ENCODE measurements around the gene SLC2A2. TPM values are rescaled to one million over a fixed set of nuclear protein-coding genes. Genes with fewer than 3 reads are reported as not detected.

SLC2A2 gene
- total RNA-seq: not detected

DNA sequence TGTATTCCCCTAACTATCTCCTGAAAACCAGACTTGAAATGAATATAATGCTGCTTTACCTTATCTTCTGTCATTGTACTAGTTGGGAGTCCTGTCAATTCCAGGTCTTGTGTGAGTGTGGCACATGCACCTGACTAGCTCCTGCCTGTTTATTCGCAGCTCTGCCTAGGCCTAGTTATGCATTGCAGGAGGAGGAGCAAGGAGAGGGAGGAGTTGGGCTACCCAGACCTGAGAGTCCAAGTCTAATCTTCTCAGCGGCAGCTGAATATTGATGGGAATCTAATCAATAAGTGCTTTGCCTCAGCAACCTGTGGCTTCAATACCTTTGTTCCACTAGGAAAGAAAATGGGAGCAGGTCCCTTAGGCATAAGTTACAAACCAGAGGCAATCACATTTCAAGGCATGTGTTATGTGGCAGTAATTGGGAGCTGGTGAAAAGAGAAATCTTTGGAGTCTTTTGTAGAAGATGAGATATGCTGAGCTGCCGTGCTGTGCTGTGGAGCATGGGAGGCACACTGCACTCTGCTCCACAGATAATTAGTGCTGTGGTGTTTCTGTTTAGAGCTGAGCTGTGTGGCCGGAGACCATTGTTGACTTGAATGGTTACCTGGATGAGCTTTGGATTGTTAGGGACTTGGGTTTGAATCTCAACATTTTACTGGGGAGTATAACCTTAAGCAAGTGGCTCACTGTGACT lies at the start of gene SLC2A2:
Gene SLC2A2, minus strand, starts transcription at position 124 of the 697 bp plus-strand sequence. Its CDS starts 50 bp downstream, at position 74.
- H3K27me3 Mint-ChIP-seq: peaks cover 36% of the 10 kb centered on the region
- no peak within 1 kb of the TSS for H3K27ac Mint-ChIP-seq
- no peak within 1 kb of the TSS for H3K4me3 Mint-ChIP-seq
- H3K4me1 Mint-ChIP-seq: no peaks in the 10 kb centered on the region
- H3K36me3 Mint-ChIP-seq (ENCODE audit: low read depth): no peaks in the 10 kb centered on the region
- DNase-seq: no peak
- POLR2A ChIA-PET: no interaction called here
- no peaks in the 10 kb centered on the region for H3K9me3 Mint-ChIP-seq
- CTCF ChIA-PET: interaction anchor here (1.3 kb wide), 1 partner anchor 166 kb away, joined by 3 read pairs; no protein-coding TSS in a partner anchor

DNA sequence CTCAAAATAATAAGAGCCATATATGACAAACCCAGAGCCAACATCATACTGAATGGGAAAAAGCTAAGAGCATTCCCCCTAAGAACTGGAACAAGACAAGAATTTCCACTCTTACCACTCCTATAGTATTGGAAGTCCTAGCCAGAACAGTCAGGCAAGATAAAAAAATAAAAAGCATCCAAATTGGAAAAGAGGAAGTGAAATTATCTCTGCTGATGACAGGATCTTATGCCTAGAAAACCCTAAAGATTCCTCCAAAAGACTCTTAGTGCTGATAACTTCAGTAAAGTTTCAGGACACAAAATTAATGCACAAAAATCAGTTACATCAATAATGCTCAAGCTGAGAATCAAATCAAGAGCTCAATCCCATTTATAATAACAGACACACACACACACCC lies 45.9 kb upstream of the SLC2A2 start:
- peaks cover 54% of the 10 kb centered on the region for H3K36me3 Mint-ChIP-seq (ENCODE audit: low read depth)
- CTCF ChIA-PET: no interaction called here

DNA sequence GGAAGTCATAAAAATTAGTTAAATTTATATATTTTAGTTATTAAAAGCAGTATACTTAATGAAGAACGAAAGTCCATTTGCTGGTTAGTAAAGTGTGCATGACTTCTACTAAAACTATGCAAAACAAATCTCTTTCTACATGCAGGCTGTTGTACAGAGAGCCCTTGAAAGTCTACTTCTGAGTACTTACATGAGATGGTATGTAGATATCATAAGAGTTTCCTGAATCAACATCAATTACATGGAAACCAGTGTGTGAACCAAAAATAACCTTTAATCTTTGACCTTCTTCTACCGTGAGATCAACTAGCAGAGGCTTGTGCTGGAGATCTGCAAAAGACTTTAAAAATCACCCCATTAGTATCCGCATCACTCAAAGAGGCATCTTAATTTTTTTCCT lies 42.1 kb upstream of the SLC2A2 start:
- no peak for DNase-seq
- Mint-ChIP-seq H3K9me3 (no peaks in the 10 kb centered on the region), H3K4me3 (no peak overlapping the region), H3K27me3 (no peaks in the 10 kb centered on the region), H3K36me3 (ENCODE audit: low read depth) (peaks cover 66% of the 10 kb centered on the region), H3K4me1 (peaks cover 2% of the 10 kb centered on the region), H3K27ac (no peak overlapping the region)
- ChIA-PET POLR2A (no interaction called here), CTCF (no interaction called here)

More for the DNA sequence above, 45.9 kb upstream of the SLC2A2 start:
- no peak overlapping the region for H3K27ac Mint-ChIP-seq
- H3K9me3 Mint-ChIP-seq: no peaks in the 10 kb centered on the region
- H3K4me3 Mint-ChIP-seq: no peak overlapping the region
- peaks cover 2% of the 10 kb centered on the region for H3K4me1 Mint-ChIP-seq
- DNase-seq: no peak
- H3K27me3 Mint-ChIP-seq: no peaks in the 10 kb centered on the region
- POLR2A ChIA-PET: no interaction called here

DNA sequence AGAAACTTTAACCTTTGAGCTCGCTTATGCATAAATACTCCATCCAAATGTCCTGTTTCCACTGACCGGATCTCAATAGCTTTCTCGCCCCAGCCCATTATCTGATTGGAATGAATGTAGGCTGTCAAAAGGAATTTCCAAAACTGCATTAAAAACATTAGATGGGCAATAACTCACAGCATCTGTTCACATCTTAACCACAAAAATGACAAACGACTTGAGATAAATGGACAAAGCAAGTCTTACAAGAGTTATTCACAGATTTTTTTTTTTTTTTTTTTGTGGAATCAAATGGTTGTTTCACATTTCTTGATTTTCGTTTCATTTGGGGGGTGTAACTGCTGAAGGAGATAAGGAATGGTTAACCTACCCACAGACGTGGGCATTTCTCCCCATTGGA lies 39.7 kb upstream of the SLC2A2 start:
- Mint-ChIP-seq H3K4me3 (no peak overlapping the region), H3K36me3 (ENCODE audit: low read depth) (peaks cover 64% of the 10 kb centered on the region), H3K27me3 (no peaks in the 10 kb centered on the region), H3K27ac (no peak overlapping the region), H3K9me3 (no peaks in the 10 kb centered on the region), H3K4me1 (peaks cover 2% of the 10 kb centered on the region)
- CTCF ChIA-PET: interaction anchor here (1.7 kb wide), 1 partner anchor 15 kb away, joined by 3 read pairs; no protein-coding TSS in a partner anchor
- POLR2A ChIA-PET: no interaction called here
- DNase-seq: no peak

DNA sequence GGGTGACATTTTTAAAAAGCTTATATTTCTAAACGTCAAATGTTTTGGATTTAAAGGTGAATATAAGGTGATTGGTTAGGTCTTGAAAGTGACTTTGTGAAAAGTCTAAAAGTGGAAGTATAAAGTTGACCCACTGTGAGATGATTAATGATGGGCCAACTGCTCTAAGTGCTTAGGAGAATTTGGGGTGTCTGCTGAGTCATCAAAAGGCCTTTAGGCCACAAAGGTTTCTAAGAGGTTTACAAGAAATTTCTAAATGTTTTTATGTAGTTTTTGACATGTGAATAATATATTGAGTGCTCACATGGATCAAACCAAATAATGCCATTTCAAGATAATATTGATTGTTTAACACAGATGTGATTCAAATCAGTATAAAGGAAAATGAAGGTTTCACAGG lies 39.2 kb upstream of the SLC2A2 start:
- Mint-ChIP-seq H3K36me3 (ENCODE audit: low read depth) (peaks cover 62% of the 10 kb centered on the region), H3K9me3 (no peaks in the 10 kb centered on the region), H3K4me3 (no peak overlapping the region), H3K27ac (no peak overlapping the region), H3K4me1 (peaks cover 2% of the 10 kb centered on the region), H3K27me3 (no peaks in the 10 kb centered on the region)
- DNase-seq: no peak
- POLR2A ChIA-PET: no interaction called here
- CTCF ChIA-PET: interaction anchor here (1.7 kb wide), 1 partner anchor 15 kb away, joined by 3 read pairs; no protein-coding TSS in a partner anchor

DNA sequence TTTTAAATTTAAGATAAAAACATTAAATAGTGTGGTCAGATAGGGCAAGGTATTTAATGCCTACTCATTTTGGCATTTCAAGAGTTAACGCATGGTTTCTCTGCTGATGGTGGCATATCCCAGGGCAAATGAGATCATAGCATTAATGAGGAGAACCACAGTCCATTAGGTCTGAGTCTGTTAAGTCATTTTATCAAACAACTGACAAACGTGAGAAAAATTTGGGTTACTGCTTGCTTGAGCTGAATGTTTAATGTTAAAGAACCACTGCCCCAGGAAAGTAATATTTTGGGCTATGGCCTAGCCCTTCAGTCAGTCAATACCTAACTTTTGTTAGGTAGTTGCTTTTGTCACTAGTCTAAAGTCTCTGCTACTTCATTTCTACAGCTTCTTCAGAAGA lies 37.9 kb upstream of the SLC2A2 start:
- peaks cover 2% of the 10 kb centered on the region for H3K4me1 Mint-ChIP-seq
- H3K9me3 Mint-ChIP-seq: no peaks in the 10 kb centered on the region
- H3K27ac Mint-ChIP-seq: no peak overlapping the region
- no peak for DNase-seq
- H3K4me3 Mint-ChIP-seq: no peak overlapping the region
- ChIA-PET CTCF (no interaction called here), POLR2A (no interaction called here)
- H3K36me3 Mint-ChIP-seq (ENCODE audit: low read depth): peaks cover 49% of the 10 kb centered on the region
- H3K27me3 Mint-ChIP-seq: no peaks in the 10 kb centered on the region

DNA sequence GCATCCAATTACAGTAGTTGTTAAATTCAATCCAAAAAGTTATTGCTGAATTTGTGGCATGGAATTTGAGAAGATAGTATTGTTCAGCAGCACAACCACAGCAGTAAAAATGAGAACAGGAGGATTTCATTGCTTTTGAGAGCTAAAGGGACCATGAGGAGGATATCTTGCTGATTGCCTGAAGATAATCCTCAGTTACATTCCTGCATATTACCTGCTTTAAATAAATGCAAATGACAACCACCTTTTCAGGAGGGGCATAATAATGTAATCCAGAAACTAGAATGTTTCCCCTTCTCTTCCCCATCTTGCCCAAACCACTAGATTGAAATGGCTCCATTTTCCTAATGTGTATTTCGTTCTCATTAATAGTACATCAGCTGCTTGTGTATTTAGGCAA lies 35.2 kb upstream of the SLC2A2 start:
- no peak overlapping the region for H3K4me3 Mint-ChIP-seq
- H3K27me3 Mint-ChIP-seq: no peaks in the 10 kb centered on the region
- CTCF ChIA-PET: no interaction called here

DNA sequence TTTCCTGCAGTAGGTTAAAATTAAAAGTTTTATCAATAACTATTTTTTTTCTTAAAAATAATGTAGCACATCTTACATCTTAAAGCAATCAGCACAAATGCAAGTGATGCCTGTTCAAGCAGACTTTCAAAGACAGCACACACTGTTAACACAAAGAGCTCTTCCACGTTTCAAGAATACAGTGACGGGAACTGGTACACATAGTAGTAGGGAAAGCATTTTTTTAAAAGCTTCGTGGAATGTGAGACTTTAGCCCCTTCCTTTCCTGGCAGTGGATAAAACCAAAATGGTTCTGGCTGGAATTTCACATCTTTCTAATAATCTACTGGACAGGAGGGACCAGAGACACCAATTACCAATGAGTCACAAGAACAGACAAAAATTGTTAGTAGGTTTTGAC lies 33.5 kb upstream of the SLC2A2 start:
- no peaks in the 10 kb centered on the region for H3K27me3 Mint-ChIP-seq
- no peak overlapping the region for H3K27ac Mint-ChIP-seq
- ChIA-PET CTCF (no interaction called here), POLR2A (no interaction called here)
- H3K4me3 Mint-ChIP-seq: no peak overlapping the region
- no peaks in the 10 kb centered on the region for H3K9me3 Mint-ChIP-seq
- H3K4me1 Mint-ChIP-seq: no peaks in the 10 kb centered on the region
- DNase-seq: no peak
- H3K36me3 Mint-ChIP-seq (ENCODE audit: low read depth): peaks cover 23% of the 10 kb centered on the region

More for the DNA sequence above, 35.2 kb upstream of the SLC2A2 start:
- POLR2A ChIA-PET: no interaction called here
- no peak for DNase-seq
- Mint-ChIP-seq H3K4me1 (no peaks in the 10 kb centered on the region), H3K9me3 (no peaks in the 10 kb centered on the region), H3K36me3 (ENCODE audit: low read depth) (peaks cover 36% of the 10 kb centered on the region), H3K27ac (no peak overlapping the region)

DNA sequence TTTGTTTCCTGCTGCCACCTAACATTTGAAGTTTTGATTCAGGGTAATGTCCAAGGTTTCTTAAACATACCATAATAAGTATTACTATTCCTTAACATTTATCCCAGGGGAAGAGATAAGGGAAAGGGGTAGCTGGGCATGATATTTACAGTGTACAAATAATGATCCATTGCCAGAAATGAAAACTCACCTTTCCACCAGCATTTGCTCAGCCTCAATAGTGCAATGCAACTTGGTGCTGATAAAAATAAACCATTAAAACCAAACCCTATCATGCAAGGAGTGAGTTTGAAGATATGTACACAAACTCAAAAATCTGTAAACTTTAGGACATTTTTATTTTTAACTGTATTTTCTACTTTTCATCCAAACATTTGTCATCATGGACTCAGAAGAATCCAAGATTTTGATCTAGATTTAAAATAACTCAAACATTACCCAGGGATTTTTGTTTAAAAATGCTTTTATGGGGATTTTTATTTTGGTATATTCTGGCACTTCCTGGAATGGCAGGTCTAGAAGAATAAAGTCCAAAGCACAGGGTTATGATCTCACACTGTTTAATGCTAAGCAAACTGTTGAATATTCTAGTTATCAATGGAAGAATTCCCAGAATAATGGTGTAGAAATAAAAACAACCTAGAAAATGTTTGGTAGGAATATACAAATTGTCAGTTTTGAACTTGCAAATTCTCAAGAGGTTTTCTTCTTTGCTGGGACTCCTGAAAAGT lies 32.5 kb upstream of the SLC2A2 start:
- H3K4me3 Mint-ChIP-seq: no peak overlapping the region
- DNase-seq: no peak
- no peak overlapping the region for H3K27ac Mint-ChIP-seq
- POLR2A ChIA-PET: no interaction called here
- CTCF ChIA-PET: no interaction called here
- peaks cover 16% of the 10 kb centered on the region for H3K36me3 Mint-ChIP-seq (ENCODE audit: low read depth)
- H3K27me3 Mint-ChIP-seq: no peaks in the 10 kb centered on the region
- no peaks in the 10 kb centered on the region for H3K9me3 Mint-ChIP-seq
- H3K4me1 Mint-ChIP-seq: no peaks in the 10 kb centered on the region

DNA sequence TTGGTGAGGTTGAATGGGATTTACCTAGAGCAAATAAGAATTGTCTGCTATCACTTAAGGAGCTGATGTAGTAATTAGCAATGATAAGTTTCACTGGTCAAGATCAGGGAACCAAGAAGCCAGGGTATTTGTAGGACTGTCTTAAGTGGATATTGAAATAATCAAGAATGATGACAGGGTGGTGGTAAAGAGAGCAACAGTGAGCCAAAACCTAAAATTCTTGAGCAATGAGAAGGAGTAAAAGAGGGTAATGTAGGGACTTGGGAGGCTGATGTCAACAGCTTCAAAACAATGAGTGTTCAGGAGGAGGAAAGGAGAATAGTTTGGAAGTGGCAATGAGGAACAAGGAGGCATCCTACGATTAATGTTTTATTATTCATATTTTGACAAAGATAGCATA lies 31.5 kb upstream of the SLC2A2 start:
- ChIA-PET CTCF (no interaction called here), POLR2A (no interaction called here)
- no peaks in the 10 kb centered on the region for H3K4me1 Mint-ChIP-seq
- no peaks in the 10 kb centered on the region for H3K27me3 Mint-ChIP-seq
- no peak overlapping the region for H3K4me3 Mint-ChIP-seq
- no peaks in the 10 kb centered on the region for H3K9me3 Mint-ChIP-seq
- DNase-seq: no peak
- H3K27ac Mint-ChIP-seq: no peak overlapping the region
- H3K36me3 Mint-ChIP-seq (ENCODE audit: low read depth): peaks cover 7% of the 10 kb centered on the region

DNA sequence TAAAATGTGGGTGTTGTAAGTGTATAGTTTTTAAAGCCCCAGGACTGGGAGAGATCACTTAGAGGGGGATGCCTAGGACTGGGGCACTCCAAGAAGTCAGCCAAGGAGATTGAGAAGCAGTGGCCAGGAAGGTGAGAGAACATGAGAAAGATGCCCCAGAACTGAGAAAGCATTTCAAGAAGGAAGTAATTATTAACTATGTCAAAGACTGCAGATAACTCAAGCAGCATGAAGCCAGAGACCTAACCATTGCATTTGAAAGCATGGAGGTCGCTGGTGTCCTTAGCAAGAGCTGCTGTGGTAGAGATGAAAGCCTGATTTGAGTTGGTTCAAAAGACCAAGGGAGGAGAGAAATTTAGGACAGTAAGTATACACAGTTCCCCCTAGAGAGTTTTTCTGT lies 30.6 kb upstream of the SLC2A2 start:
- POLR2A ChIA-PET: no interaction called here
- H3K4me3 Mint-ChIP-seq: no peak overlapping the region
- H3K4me1 Mint-ChIP-seq: no peaks in the 10 kb centered on the region
- CTCF ChIA-PET: no interaction called here
- no peak overlapping the region for H3K27ac Mint-ChIP-seq
- no peaks in the 10 kb centered on the region for H3K9me3 Mint-ChIP-seq
- DNase-seq: no peak
- H3K27me3 Mint-ChIP-seq: no peaks in the 10 kb centered on the region
- peaks cover 2% of the 10 kb centered on the region for H3K36me3 Mint-ChIP-seq (ENCODE audit: low read depth)

DNA sequence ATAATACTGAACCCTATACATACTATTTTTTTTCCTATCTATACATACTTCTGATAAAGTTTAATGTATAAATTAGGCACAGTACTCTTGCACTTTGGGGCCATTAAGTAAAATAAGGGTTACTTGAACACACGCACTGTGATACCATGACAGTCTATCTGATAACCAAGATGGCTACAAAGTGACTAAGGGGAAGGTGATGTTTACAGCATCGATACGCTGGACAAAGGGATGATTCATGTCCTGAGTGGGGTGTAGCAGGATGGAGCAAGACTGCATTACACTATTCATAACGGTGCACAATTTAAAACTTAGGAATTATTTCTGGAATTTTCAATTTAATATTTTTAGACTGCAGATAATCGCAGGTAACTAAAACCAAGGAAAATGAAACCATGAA lies 30.0 kb upstream of the SLC2A2 start:
- Mint-ChIP-seq H3K4me1 (no peaks in the 10 kb centered on the region), H3K36me3 (ENCODE audit: low read depth) (no peaks in the 10 kb centered on the region), H3K27ac (no peak overlapping the region), H3K4me3 (no peak overlapping the region), H3K27me3 (no peaks in the 10 kb centered on the region), H3K9me3 (no peaks in the 10 kb centered on the region)
- CTCF ChIA-PET: no interaction called here
- POLR2A ChIA-PET: no interaction called here
- DNase-seq: no peak

DNA sequence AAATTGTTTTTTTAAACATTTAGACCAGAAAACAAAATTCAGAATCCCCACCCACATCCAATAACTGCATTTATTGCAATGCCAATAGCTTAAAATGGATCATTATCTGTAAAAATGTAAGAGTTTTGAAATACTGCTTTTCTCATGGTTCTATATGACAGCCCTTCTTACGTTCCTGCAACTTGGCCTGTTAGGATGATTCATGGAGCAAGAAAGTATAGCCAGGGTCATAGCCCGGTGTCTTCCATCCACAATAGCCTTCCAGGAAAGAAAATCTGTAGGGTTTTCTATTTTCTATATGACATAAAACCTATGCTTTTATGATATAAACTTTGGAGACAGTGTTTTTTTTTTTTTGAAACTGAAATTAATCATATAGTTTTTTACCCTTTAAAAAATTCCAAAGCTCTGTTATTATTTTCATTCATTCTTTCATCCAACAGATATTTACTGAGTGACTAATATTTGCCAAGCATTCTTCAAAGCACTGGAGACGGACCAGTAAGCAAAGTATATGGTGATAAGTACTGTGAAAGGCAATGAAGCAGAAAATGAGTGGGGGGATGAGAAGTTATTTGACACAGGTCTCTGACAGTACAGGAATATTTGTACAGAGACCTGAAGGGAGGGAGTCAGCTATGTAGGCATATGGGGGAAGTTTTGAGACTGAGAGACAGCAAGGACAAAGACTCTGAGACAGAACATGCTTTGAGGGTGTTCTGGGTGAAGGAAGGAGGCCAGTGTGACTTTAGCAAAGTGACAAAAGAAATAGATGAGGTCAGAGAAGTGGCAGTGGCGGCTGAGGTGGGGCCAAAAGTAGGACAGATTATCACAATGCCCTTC lies 29.0 kb upstream of the SLC2A2 start:
- CTCF ChIA-PET: no interaction called here
- no peaks in the 10 kb centered on the region for H3K27me3 Mint-ChIP-seq
- no peaks in the 10 kb centered on the region for H3K4me1 Mint-ChIP-seq
- DNase-seq: no peak
- POLR2A ChIA-PET: no interaction called here
- H3K27ac Mint-ChIP-seq: no peak overlapping the region
- H3K9me3 Mint-ChIP-seq: no peaks in the 10 kb centered on the region
- H3K4me3 Mint-ChIP-seq: no peak overlapping the region
- no peaks in the 10 kb centered on the region for H3K36me3 Mint-ChIP-seq (ENCODE audit: low read depth)
